Muscle of arm (tissue), 12 donors: ENCODE data around the gene SMIM41. TPM values are rescaled to one million over a fixed set of nuclear protein-coding genes. Genes with fewer than 3 reads are reported as not detected.
A peak's percentile ranks its signal among the peaks of the same experiment; 100 is the strongest.

ENCODE experiments used
- DNase-seq: peaks from one replicate; pipeline ENCODE4 v3.0.0-alpha.2; 2013
- polyA plus RNA-seq, 12 donors: library from polyadenylated mRNA; unstranded; fragments of 120-200 nt; gene quantifications; one replicate each; pipeline ENCODE4 v1.2.1, GENCODE V29; 2013; ENCODE audit not compliant: insufficient read length in 12 of 12

SMIM41 gene
- polyA plus RNA-seq, 12 donors = 0.19 to 0.44 TPM; not detected in 10

GRCh38 chr12:52050758-52051541 is 28.6 kb upstream of the SMIM41 start, which contains the start of gene NR4A1:
Gene NR4A1 (plus strand): TSS chr12:52051442. CDS start chr12:52054329, 2,887 bp downstream.
- peak; percentile 94 for DNase-seq

GRCh38 chr12:52052468-52053186 is 26.9 kb upstream of the SMIM41 start:
- no peak for DNase-seq

- DNase-seq = no peak
These were observed 25.8 kb upstream of the SMIM41 start for GRCh38 chr12:52053536-52054209.

- DNase-seq = no peak
These were observed 25.2 kb upstream of the SMIM41 start for GRCh38 chr12:52054231-52054832.

GRCh38 chr12:52054833-52055730 is 24.4 kb upstream of the SMIM41 start:
- DNase-seq = no peak

- DNase-seq = no peak
These were observed 23.5 kb upstream of the SMIM41 start for GRCh38 chr12:52055731-52056711.

- no peak for DNase-seq
These were observed 22.5 kb upstream of the SMIM41 start for GRCh38 chr12:52056801-52057637.

GRCh38 chr12:52057638-52058576 is 21.6 kb upstream of the SMIM41 start:
- DNase-seq = no peak

GRCh38 chr12:52058631-52059361 is 20.7 kb upstream of the SMIM41 start:
- no peak for DNase-seq

GRCh38 chr12:52059582-52060497 is 19.7 kb upstream of the SMIM41 start:
- no peak for DNase-seq

- no peak for DNase-seq
These were observed 18.9 kb upstream of the SMIM41 start for GRCh38 chr12:52060498-52061177.

- no peak for DNase-seq
These were observed 17.9 kb upstream of the SMIM41 start for GRCh38 chr12:52061470-52062166.

GRCh38 chr12:52062167-52063081 is 17.1 kb upstream of the SMIM41 start:
- DNase-seq = no peak
